Activated CD4-positive, alpha-beta T cell treated with anti-CD3 and anti-CD28 coated beads, Interleukin-2, amount 50 U/mL, for 24 hours (primary cell): ENCODE data around the gene ATP1B2.
"Not testable (repeated sequence)": the region's sequence is repeated elsewhere in the genome, so short reads cannot be mapped to it uniquely, and the experiment has no call there.

ENCODE experiments used
- DNase-seq, 2 donors: peaks; one replicate each; pipeline ENCODE4 v3.0.0-alpha.2; 2020; ENCODE audit warnings: low read depth in 1 of 2, low spot score in 1 of 2

ATP1B2 gene

GRCh38 chr17:7634384-7634783 lies 16.3 kb upstream of the ATP1B2 start:
- DNase-seq: no peak

GRCh38 chr17:7636163-7636562 lies 14.6 kb upstream of the ATP1B2 start:
- DNase-seq: no peak

GRCh38 chr17:7640783-7641182 lies 9.9 kb upstream of the ATP1B2 start:
- no peak for DNase-seq

- not testable (repeated sequence) for DNase-seq
These were observed 9.1 kb upstream of the ATP1B2 start for GRCh38 chr17:7641635-7642034.

- DNase-seq: no peak
These were observed 6.0 kb upstream of the ATP1B2 start for GRCh38 chr17:7644775-7645174.

- DNase-seq: no peak
These were observed 4.3 kb upstream of the ATP1B2 start for GRCh38 chr17:7646457-7646856.

- DNase-seq: no peak
These were observed 3.7 kb upstream of the ATP1B2 start for GRCh38 chr17:7647018-7647417.

GRCh38 chr17:7651097-7651664 lies 455 bp downstream of the ATP1B2 start:
- no peak for DNase-seq

- no peak for DNase-seq
These were observed 1.1 kb downstream of the ATP1B2 start for GRCh38 chr17:7651665-7652387.

- DNase-seq: no peak
These were observed 1.9 kb downstream of the ATP1B2 start for GRCh38 chr17:7652388-7653356.

- DNase-seq: no peak
These were observed 4.3 kb downstream of the ATP1B2 start for GRCh38 chr17:7654832-7655540.

GRCh38 chr17:7655541-7655840 lies 4.8 kb downstream of the ATP1B2 start:
- no peak for DNase-seq

GRCh38 chr17:7656958-7657609 lies 6.4 kb downstream of the ATP1B2 start:
- no peak for DNase-seq

GRCh38 chr17:7667656-7668406 lies 17.1 kb downstream of the ATP1B2 start:
- DNase-seq: no peak

- no peak for DNase-seq
These were observed 17.8 kb downstream of the ATP1B2 start for GRCh38 chr17:7668482-7668881.

- peak in 1 of 2 donors; percentile 17 for DNase-seq
These were observed 22.5 kb downstream of the ATP1B2 start for GRCh38 chr17:7673239-7673638.

- DNase-seq: no peak
These were observed 24.2 kb downstream of the ATP1B2 start for GRCh38 chr17:7674934-7675333.

GRCh38 chr17:7676533-7676932 lies 25.8 kb downstream of the ATP1B2 start:
- no peak for DNase-seq

- no peak for DNase-seq
These were observed 26.8 kb downstream of the ATP1B2 start for GRCh38 chr17:7677388-7678067.
